Measurements from ENCODE around the gene FASTKD3. TPM values are rescaled to one million over a fixed set of nuclear protein-coding genes. Genes with fewer than 3 reads are reported as not detected.

FASTKD3 gene
- total RNA-seq, 1 donor from 2014 or later: 8.4 TPM

GRCh38 chr5:7825630-7826029 lies 43.2 kb downstream of the FASTKD3 start:
- no peak for TF ChIP-seq CTCF (conservative IDR thresholded peaks at IDR 0.05; ENCODE audit: low read depth, low read length)
- DNase-seq (ENCODE audit: low read depth): no peak
- no peak overlapping the region for H3K4me3 ChIP-seq (ENCODE audit: low read depth, low read length)

GRCh38 chr5:7824995-7825394 lies 43.8 kb downstream of the FASTKD3 start:
- H3K4me3 ChIP-seq (ENCODE audit: low read depth, low read length): no peak overlapping the region
- no peak for DNase-seq (ENCODE audit: low read depth)
- TF ChIP-seq CTCF (conservative IDR thresholded peaks at IDR 0.05; ENCODE audit: low read depth, low read length): no peak

GRCh38 chr5:7823594-7823993 lies 45.2 kb downstream of the FASTKD3 start:
- H3K4me3 ChIP-seq (ENCODE audit: low read depth, low read length): no peak overlapping the region
- DNase-seq (ENCODE audit: low read depth): no peak
- TF ChIP-seq CTCF (conservative IDR thresholded peaks at IDR 0.05; ENCODE audit: low read depth, low read length): no peak

GRCh38 chr5:7822449-7822848 lies 46.4 kb downstream of the FASTKD3 start:
- DNase-seq (ENCODE audit: low read depth): no peak
- TF ChIP-seq CTCF (conservative IDR thresholded peaks at IDR 0.05; ENCODE audit: low read depth, low read length): no peak
- H3K4me3 ChIP-seq (ENCODE audit: low read depth, low read length): no peak overlapping the region

GRCh38 chr5:7816535-7816901 lies 52.3 kb downstream of the FASTKD3 start:
- no peak for TF ChIP-seq CTCF (conservative IDR thresholded peaks at IDR 0.05; ENCODE audit: low read depth, low read length)
- DNase-seq (ENCODE audit: low read depth): no peak

GRCh38 chr5:7815892-7816534 lies 52.8 kb downstream of the FASTKD3 start:
- DNase-seq (ENCODE audit: low read depth): no peak
- TF ChIP-seq CTCF (conservative IDR thresholded peaks at IDR 0.05; ENCODE audit: low read depth, low read length): peak; percentile 97
- H3K4me3 ChIP-seq (ENCODE audit: low read depth, low read length): no peak overlapping the region

More at GRCh38 chr5:7816535-7816901, 52.3 kb downstream of the FASTKD3 start:
- no peak overlapping the region for H3K4me3 ChIP-seq (ENCODE audit: low read depth, low read length)

GRCh38 chr5:7814816-7815215 lies 54.0 kb downstream of the FASTKD3 start:
- TF ChIP-seq CTCF (conservative IDR thresholded peaks at IDR 0.05; ENCODE audit: low read depth, low read length): no peak
- no peak overlapping the region for H3K4me3 ChIP-seq (ENCODE audit: low read depth, low read length)
- no peak for DNase-seq (ENCODE audit: low read depth)

All from epithelial cell of proximal tubule (primary cell).